K562 (cell line): ENCODE measurements around the gene KIF3B.

Experiments used
- KDM1A ChIP-seq, 2 experiments: fragments of 450-650 bp; IDR thresholded peaks; 2 replicates each; pipeline ENCODE4 v1.6.1; 2016; ENCODE audit warnings: mild to moderate bottlenecking in 2 of 2
- MYBL2 ChIP-seq, 2 experiments: fragments of 450-650 bp in 1 of 2; sonication (generic) in 1 of 2; formaldehyde crosslinking in 1 of 2; IDR thresholded peaks; 2 replicates each; pipeline versions ENCODE4 v1.6.1 to v1.8.1; 2017 to 2022; ENCODE audit warnings: borderline replicate concordance in 1 of 2, inconsistent platforms in 1 of 2, low read depth in 1 of 2, mild to moderate bottlenecking in 1 of 2, missing genetic modification reagents in 1 of 2, moderate library complexity in 1 of 2
- POLR2AphosphoS5 ChIP-seq: IDR thresholded peaks from 2 replicates; pipeline ENCODE4 v1.6.1; 2011; ENCODE audit warnings: mild to moderate bottlenecking, low read depth, low read length, moderate library complexity; ENCODE audit not compliant: control insufficient read depth, insufficient read depth
- TF ChIP-seq, protein P1 (sequence below): fragments of 200-400 bp; formaldehyde crosslinking; IDR thresholded peaks from 2 replicates; pipeline ENCODE4 v1.6.1; 2017; ENCODE audit warnings: mild to moderate bottlenecking, low read depth, low read length, moderate library complexity
- TF ChIP-seq, protein P2 (sequence below), 3 experiments: IDR thresholded peaks in 2 of 3; conservative IDR thresholded peaks in 1 of 3; 2 replicates each; pipeline ENCODE4 v1.5.1; 2011 to 2012; ENCODE audit warnings: low read length in 3 of 3, mild to moderate bottlenecking in 3 of 3, control low read depth in 2 of 3, improper control_type of control experiment in 1 of 3, inconsistent platforms in 1 of 3, low read depth in 1 of 3, mixed read lengths in 1 of 3, moderate library complexity in 1 of 3; ENCODE audit not compliant: insufficient read depth in 2 of 3
- TF ChIP-seq, protein P3 (sequence below): fragments of 450-650 bp; IDR thresholded peaks from 2 replicates; pipeline ENCODE4 v1.6.1; 2018; ENCODE audit warnings: mild to moderate bottlenecking, low read depth; ENCODE audit not compliant: partially characterized antibody

DNA sequence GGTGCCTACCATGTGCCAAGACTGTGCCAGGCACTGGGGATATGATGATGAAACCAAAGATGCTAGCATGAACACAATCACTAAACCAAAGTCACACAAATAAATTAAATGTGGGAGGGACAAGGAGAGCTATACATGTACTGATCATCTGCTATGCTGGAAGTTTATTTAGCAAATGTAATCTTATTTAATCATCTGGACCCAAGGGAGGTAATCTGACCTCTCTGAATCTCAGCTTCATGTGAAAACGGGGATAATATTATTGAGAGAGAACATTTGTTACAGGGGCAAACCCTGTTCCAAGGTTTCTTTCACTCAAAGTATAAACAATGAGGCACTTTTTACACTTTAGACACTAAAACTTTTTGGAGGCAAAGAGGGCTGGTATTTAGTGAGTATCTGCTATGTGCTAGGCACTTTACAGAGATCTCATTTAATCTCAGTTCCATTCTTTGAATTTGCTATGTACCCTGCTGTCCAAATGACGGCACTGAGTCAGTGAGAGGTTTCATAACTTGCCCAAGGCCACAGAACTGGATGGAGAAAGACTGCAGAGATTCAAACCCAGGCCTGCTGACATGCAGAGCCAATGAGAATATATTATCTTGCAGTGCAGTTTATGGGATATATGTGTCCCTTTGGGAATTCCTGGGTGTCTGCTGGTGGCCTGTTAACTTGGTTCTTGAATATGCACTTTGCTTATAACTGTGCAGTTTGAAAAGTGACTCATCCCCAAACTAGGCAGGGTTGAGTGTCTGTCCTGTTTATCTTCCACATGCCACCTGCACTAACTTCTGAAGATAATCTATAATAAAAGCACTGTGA lies 77.4 kb downstream of the KIF3B start:
- TF ChIP-seq KDM1A (IDR thresholded peaks at IDR 0.05), result peak in 1 of 2 experiments; percentile 37; a peak in 2 of 4 replicates
- TF ChIP-seq, protein P1, sequence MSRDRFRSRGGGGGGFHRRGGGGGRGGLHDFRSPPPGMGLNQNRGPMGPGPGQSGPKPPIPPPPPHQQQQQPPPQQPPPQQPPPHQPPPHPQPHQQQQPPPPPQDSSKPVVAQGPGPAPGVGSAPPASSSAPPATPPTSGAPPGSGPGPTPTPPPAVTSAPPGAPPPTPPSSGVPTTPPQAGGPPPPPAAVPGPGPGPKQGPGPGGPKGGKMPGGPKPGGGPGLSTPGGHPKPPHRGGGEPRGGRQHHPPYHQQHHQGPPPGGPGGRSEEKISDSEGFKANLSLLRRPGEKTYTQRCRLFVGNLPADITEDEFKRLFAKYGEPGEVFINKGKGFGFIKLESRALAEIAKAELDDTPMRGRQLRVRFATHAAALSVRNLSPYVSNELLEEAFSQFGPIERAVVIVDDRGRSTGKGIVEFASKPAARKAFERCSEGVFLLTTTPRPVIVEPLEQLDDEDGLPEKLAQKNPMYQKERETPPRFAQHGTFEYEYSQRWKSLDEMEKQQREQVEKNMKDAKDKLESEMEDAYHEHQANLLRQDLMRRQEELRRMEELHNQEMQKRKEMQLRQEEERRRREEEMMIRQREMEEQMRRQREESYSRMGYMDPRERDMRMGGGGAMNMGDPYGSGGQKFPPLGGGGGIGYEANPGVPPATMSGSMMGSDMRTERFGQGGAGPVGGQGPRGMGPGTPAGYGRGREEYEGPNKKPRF, result no peak
- TF ChIP-seq MYBL2 (IDR thresholded peaks at IDR 0.05; ENCODE audit: low read depth), result no peak
- TF ChIP-seq MYBL2 (CRISPR knock-in tag; IDR thresholded peaks at IDR 0.05; ENCODE audit: borderline replicate concordance), result no peak
- no peak for TF ChIP-seq POLR2AphosphoS5
- TF ChIP-seq, protein P2, sequence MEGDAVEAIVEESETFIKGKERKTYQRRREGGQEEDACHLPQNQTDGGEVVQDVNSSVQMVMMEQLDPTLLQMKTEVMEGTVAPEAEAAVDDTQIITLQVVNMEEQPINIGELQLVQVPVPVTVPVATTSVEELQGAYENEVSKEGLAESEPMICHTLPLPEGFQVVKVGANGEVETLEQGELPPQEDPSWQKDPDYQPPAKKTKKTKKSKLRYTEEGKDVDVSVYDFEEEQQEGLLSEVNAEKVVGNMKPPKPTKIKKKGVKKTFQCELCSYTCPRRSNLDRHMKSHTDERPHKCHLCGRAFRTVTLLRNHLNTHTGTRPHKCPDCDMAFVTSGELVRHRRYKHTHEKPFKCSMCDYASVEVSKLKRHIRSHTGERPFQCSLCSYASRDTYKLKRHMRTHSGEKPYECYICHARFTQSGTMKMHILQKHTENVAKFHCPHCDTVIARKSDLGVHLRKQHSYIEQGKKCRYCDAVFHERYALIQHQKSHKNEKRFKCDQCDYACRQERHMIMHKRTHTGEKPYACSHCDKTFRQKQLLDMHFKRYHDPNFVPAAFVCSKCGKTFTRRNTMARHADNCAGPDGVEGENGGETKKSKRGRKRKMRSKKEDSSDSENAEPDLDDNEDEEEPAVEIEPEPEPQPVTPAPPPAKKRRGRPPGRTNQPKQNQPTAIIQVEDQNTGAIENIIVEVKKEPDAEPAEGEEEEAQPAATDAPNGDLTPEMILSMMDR (IDR thresholded peaks at IDR 0.05 in 2 of 3, conservative IDR thresholded peaks at IDR 0.05 in 1 of 3; ENCODE audit: insufficient read depth in 2 of 3, low read depth in 1 of 3, low read length in 3 of 3), result no peak
- TF ChIP-seq, protein P3, sequence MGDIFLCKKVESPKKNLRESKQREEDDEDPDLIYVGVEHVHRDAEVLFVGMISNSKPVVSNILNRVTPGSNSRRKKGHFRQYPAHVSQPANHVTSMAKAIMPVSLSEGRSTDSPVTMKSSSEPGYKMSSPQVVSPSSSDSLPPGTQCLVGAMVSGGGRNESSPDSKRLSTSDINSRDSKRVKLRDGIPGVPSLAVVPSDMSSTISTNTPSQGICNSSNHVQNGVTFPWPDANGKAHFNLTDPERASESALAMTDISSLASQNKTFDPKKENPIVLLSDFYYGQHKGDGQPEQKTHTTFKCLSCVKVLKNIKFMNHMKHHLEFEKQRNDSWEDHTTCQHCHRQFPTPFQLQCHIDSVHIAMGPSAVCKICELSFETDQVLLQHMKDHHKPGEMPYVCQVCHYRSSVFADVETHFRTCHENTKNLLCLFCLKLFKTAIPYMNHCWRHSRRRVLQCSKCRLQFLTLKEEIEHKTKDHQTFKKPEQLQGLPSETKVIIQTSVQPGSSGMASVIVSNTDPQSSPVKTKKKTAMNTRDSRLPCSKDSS, result no peak
